GM18511 (cell line): ENCODE measurements around the gene ICAM4.
A peak's percentile ranks its signal among the peaks of the same experiment; 100 is the strongest.

Experiments used
- ATAC-seq: cut with Tn5 transposase; IDR thresholded peaks from one replicate; pipeline ENCODE4 v1.9.1; 2021; ENCODE audit warnings: mild to moderate bottlenecking, moderate library complexity; ENCODE audit not compliant: unreplicated experiment

ICAM4 gene

DNA sequence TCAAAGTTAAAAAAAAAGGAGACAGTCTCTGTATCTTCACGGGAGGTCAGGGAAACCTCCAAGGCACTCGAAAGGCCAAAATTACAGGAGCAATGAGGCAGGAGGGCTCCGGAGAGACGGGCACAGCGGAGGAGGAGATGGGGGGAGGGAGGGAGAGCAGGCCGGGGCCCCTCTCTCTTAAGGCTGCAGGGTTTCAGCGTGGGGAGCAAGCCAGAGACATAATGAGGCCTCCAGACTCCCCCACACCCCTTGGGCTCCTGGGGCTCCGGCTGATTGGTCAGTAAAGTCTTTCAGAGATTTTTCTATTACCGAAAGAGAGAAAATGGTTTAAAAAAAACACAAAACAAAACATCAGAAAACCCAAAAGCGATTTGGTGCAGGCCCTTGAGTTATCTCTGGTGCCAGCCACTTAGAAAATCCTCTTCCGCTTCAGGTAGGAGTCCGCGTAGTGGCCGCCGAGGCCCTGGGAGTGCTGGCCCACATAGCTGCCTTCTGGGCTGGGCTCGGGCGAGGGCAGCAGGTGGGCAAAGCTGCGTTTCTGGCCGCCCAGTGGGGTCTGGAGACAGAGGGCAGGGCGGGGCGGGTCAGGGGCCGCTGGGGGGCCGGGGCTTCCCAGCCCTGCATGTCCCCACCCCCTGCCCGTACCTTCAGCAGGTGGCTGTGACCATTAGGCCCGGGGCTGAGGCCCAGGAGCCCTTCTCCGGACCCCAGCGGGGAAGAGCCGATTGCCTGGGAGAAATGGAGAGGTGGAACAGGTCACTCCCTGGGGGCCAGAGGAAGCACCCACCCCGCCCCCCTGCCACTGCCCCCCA lies 30.5 kb downstream of the ICAM4 start:
- ATAC-seq = no peak

- no peak for ATAC-seq
Observed at GRCh38 chr19:10317857-10318462, 31.2 kb downstream of the ICAM4 start.

GRCh38 chr19:10318807-10319682 lies 32.3 kb downstream of the ICAM4 start:
- ATAC-seq = no peak

GRCh38 chr19:10320602-10321416 lies 34.1 kb downstream of the ICAM4 start:
- ATAC-seq = no peak

- no peak for ATAC-seq
Observed at GRCh38 chr19:10321417-10321797, 34.7 kb downstream of the ICAM4 start.

GRCh38 chr19:10321874-10322835 lies 35.4 kb downstream of the ICAM4 start:
- ATAC-seq = no peak

GRCh38 chr19:10325732-10326131 lies 39.0 kb downstream of the ICAM4 start:
- ATAC-seq = no peak

DNA sequence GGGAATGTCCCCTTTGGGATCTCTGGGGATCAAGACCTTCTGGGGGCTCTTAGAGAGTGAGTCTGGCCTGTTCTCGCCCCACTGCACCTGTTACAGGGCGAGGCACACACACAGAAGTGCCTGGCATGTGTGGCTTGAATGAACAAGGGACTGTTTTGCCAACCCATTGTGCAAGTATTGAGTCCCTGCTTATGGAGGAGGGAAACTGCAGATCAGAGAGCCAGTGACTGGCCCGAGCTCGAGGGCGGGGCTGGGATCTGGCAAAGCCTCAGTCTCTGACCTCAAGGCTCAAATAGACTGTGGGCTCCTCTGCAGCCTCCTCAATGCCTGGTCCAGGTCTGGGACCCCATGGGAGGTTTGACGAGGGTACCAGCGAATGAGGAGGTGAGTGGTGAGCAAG lies 41.0 kb downstream of the ICAM4 start:
- no peak for ATAC-seq

- no peak for ATAC-seq
Observed at GRCh38 chr19:10328558-10329429, 42.0 kb downstream of the ICAM4 start.

- ATAC-seq = no peak
Observed at GRCh38 chr19:10329555-10329954, 42.8 kb downstream of the ICAM4 start.

DNA sequence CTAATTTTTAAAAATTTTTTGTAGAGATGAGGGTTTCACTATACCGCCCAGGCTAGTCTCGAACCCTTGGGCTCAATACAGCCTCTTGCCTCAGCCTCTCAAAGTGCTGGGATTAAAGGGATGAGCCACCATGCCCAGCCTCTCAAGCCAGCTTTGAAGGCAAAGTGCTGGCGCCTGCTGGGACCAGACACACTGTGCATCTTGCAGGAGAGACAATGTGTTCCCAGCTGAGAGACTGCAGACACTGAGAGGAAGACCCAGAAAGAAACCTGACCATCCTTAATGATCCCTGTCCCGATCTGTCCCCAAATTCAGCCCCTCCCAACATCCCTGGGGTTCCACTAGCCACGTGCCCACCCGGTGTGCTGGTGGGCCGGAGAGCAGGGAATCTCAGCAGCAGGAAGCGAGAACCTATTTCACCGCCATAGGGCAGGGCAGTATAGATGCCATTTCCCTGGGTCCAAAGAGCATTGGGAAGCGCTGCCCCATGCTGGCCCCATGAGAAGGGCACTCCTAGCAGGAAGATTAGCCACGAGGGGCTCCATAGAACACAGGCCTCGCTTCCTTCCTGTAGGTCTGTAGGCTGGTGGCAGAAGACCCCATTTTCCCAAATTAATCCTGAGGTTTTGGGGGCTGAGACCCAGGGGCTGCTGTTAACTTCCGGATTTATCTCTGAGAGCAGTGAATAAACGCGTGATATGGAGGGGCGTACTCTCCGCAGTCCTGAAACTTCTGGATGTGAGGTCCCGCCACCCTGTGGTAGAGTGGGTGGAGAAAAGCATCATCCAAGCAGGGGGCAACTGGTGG lies 45.6 kb downstream of the ICAM4 start:
- no peak for ATAC-seq

DNA sequence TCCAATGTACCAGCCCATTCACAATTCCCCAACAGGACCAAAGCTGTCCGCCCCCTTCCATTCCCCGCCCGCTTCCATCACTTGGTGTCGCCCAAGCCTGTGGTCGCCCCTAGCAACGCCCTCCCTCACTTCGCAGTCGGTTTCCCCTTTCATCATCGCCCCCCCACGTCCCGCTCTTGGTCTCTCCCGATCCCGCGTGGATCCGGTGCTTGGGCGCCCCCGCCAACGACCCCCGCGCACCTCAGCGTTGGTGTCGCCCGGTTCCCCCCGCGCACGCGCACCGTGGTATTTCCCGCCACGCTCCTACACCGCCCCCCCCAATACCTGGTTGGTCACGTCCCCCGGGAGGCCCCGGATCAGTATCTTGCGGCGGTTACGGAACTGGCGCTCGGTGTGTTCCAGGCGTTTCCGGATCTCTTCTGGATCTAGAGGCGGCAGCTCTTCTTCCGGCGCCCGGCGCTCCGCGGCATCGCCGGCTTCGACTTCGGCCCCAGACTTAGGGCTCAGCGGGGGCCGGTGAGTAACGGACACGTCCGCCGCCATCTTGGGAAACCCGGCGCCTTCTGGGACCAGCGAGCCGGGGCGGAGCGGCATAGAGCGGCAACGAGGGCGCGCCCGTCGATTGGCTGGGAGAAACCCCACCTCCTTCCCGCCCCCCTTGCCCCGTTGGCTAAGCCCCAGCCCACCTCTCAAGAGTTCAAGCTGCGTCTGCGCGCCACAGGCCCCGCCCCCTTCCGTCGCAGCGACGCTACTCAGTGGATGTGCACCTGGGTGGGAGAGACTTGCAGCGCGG lies 46.4 kb downstream of the ICAM4 start, which contains the start of gene RAVER1:
TSS of gene RAVER1 (minus strand) at position 565 of the 793 bp plus-strand sequence. CDS start at position 543, 22 bp downstream.
- ATAC-seq = peak; percentile 93

- ATAC-seq = no peak
Observed at GRCh38 chr19:10333758-10334587, 47.2 kb downstream of the ICAM4 start.

DNA sequence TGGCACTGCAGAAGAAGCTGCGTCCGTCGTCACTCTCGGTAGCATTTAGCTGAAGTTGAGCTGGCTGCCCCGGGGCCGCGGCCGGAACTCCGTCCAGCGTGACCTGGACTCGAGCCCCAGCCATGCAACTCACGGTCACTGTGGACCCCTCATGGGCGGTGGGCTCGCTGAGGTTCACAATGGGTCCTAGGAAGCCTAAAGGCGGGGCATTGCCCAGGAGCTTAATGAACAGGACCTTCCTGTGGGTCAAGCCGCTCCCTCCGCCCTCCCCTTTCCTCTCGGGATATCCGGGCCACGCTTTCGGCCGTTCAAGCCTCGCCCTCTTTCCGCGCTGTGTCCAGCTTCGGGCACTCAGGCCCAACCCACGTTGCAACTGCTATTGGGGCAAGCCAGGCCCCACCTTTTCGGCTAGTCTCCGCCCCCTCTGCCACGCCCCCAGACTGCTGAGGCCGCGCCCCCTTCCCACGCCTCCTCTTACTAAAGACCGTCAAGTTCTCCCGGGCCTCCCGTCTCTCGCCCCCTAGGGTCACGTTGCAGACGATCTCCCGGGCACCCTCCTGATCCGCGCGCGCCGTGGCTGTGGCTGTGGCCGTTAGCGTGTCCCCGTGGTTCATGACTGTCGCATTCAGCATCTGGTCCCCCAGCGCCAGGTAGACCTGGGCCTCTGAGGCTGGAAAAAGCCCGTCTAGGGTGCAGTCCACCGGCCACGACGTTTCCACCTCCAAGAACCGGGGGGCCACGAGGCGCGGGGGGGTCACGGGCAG lies 48.0 kb downstream of the ICAM4 start:
- no peak for ATAC-seq

- ATAC-seq = no peak
Observed at GRCh38 chr19:10335352-10335985, 48.7 kb downstream of the ICAM4 start.
